ENCODE measurements around the gene PLXDC1. TPM values are rescaled to one million over a fixed set of nuclear protein-coding genes. Genes with fewer than 3 reads are reported as not detected.

The PLXDC1 gene
- total and polyA plus RNA-seq, 2 of the 13 experiments (the other 11 are each of a cell fraction or from before 2014, with no cell fraction given) = not detected

DNA sequence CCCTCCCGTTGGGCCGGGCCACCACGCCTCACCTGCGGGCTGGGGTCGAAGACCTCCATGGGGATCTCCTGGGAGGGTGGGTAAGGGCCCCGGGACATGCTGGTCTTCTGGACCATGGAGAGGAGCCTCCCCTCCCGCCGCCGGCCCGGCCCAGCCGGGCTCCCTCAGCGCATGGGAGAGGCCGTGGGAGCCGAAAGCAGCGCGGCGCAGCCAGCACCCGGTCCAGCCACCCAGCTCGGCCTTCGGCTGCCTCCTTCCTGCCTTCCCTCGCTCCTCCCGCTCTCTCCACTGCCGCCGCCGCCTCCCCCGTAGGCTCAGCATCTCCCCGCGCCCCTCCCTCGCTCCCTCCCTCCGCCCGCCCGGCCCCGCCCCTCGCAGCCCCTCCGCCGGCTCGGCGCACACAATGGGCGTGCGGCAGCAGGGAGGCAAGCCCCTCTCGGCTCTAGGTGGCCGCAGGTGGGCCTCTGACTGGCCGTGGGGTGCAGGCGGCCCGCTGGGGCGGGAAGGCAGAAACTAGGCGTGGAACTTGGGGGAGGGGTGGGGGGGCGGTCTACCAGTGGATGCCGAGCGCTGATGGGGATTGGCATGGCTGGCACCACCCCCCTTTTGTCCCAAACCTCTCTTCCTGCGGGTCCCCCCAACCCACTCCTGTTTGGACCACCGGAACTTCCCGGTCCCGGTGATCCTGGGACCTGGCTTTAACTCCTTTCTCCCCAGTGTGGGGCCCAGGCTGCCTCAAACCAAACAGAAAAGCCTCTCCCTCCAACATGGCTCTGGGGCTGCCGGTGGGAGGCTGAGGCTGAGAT lies 46.1 kb upstream of the PLXDC1 start, which contains the start of gene CACNB1 (continued):
- TF ChIP-seq, protein P1, sequence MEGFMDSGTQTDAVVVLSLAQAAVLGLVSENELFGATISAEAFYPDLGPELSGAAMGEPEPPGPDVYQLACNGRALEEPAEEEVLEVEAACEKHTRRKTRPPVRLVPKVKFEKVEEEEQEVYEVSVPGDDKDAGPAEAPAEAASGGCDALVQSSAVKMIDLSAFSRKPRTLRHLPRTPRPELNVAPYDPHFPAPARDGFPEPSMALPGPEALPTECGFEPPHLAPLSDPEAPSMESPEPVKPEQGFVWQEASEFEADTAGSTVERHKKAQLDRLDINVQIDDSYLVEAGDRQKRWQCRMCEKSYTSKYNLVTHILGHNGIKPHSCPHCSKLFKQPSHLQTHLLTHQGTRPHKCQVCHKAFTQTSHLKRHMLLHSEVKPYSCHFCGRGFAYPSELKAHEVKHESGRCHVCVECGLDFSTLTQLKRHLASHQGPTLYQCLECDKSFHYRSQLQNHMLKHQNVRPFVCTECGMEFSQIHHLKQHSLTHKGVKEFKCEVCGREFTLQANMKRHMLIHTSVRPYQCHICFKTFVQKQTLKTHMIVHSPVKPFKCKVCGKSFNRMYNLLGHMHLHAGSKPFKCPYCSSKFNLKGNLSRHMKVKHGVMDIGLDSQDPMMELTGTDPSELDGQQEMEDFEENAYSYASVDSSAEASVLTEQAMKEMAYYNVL (CRISPR knock-in tag; IDR thresholded peaks at IDR 0.05; ENCODE audit: borderline replicate concordance) = no peak
- TF ChIP-seq ZNF382 (CRISPR knock-in tag; IDR thresholded peaks at IDR 0.05; ENCODE audit: borderline replicate concordance) (no peak), DNMT3B (CRISPR knock-in tag; conservative IDR thresholded peaks at IDR 0.05) (no peak), ZNF841 (CRISPR knock-in tag; IDR thresholded peaks at IDR 0.05; ENCODE audit: borderline replicate concordance) (no peak), ZNF431 (CRISPR knock-in tag; IDR thresholded peaks at IDR 0.05; ENCODE audit: borderline replicate concordance, low read depth) (no peak), PHB2 (IDR thresholded peaks at IDR 0.05; ENCODE audit: partially characterized antibody) (no peak), SOX6 (IDR thresholded peaks at IDR 0.05) (no peak), SOX6 (CRISPR knock-in tag; IDR thresholded peaks at IDR 0.05) (no peak), ZNF234 (CRISPR knock-in tag; conservative IDR thresholded peaks at IDR 0.05) (peak; percentile 69; the same call in 1 of the 2 replicates), GLMP (CRISPR knock-in tag; IDR thresholded peaks at IDR 0.05; ENCODE audit: borderline replicate concordance) (no peak), DR1 (CRISPR knock-in tag; IDR thresholded peaks at IDR 0.05) (no peak), EEA1 (CRISPR knock-in tag; IDR thresholded peaks at IDR 0.05; ENCODE audit: borderline replicate concordance) (peak; percentile 32; the same call in 1 of the 2 replicates), SOX13 (IDR thresholded peaks at IDR 0.05) (no peak), SOX13 (CRISPR knock-in tag; conservative IDR thresholded peaks at IDR 0.05 in 1 of 2, IDR thresholded peaks at IDR 0.05 in 1 of 2) (no peak; a peak in 1 of 4 replicates), SIX1 (CRISPR knock-in tag; IDR thresholded peaks at IDR 0.05; ENCODE audit: borderline replicate concordance) (no peak), CREB1 (IDR thresholded peaks at IDR 0.05) (no peak), CREB1 (CRISPR knock-in tag; IDR thresholded peaks at IDR 0.05) (no peak)
- TF ChIP-seq, protein P2, sequence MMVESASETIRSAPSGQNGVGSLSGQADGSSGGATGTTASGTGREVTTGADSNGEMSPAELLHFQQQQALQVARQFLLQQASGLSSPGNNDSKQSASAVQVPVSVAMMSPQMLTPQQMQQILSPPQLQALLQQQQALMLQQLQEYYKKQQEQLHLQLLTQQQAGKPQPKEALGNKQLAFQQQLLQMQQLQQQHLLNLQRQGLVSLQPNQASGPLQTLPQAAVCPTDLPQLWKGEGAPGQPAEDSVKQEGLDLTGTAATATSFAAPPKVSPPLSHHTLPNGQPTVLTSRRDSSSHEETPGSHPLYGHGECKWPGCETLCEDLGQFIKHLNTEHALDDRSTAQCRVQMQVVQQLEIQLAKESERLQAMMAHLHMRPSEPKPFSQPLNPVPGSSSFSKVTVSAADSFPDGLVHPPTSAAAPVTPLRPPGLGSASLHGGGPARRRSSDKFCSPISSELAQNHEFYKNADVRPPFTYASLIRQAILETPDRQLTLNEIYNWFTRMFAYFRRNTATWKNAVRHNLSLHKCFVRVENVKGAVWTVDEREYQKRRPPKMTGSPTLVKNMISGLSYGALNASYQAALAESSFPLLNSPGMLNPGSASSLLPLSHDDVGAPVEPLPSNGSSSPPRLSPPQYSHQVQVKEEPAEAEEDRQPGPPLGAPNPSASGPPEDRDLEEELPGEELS (CRISPR knock-in tag; IDR thresholded peaks at IDR 0.05) = no peak
- TF ChIP-seq, protein P3, sequence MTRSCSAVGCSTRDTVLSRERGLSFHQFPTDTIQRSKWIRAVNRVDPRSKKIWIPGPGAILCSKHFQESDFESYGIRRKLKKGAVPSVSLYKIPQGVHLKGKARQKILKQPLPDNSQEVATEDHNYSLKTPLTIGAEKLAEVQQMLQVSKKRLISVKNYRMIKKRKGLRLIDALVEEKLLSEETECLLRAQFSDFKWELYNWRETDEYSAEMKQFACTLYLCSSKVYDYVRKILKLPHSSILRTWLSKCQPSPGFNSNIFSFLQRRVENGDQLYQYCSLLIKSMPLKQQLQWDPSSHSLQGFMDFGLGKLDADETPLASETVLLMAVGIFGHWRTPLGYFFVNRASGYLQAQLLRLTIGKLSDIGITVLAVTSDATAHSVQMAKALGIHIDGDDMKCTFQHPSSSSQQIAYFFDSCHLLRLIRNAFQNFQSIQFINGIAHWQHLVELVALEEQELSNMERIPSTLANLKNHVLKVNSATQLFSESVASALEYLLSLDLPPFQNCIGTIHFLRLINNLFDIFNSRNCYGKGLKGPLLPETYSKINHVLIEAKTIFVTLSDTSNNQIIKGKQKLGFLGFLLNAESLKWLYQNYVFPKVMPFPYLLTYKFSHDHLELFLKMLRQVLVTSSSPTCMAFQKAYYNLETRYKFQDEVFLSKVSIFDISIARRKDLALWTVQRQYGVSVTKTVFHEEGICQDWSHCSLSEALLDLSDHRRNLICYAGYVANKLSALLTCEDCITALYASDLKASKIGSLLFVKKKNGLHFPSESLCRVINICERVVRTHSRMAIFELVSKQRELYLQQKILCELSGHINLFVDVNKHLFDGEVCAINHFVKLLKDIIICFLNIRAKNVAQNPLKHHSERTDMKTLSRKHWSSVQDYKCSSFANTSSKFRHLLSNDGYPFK (CRISPR knock-in tag; IDR thresholded peaks at IDR 0.05; ENCODE audit: borderline replicate concordance) = no peak; the same call in 1 of the 2 replicates
- TF ChIP-seq, protein P4, sequence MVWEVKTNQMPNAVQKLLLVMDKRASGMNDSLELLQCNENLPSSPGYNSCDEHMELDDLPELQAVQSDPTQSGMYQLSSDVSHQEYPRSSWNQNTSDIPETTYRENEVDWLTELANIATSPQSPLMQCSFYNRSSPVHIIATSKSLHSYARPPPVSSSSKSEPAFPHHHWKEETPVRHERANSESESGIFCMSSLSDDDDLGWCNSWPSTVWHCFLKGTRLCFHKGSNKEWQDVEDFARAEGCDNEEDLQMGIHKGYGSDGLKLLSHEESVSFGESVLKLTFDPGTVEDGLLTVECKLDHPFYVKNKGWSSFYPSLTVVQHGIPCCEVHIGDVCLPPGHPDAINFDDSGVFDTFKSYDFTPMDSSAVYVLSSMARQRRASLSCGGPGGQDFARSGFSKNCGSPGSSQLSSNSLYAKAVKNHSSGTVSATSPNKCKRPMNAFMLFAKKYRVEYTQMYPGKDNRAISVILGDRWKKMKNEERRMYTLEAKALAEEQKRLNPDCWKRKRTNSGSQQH (CRISPR knock-in tag; IDR thresholded peaks at IDR 0.05; ENCODE audit: low read depth) = no peak; the same call in 1 of the 2 replicates
